ENCODE results near the gene TMC1.

The TMC1 gene

DNA sequence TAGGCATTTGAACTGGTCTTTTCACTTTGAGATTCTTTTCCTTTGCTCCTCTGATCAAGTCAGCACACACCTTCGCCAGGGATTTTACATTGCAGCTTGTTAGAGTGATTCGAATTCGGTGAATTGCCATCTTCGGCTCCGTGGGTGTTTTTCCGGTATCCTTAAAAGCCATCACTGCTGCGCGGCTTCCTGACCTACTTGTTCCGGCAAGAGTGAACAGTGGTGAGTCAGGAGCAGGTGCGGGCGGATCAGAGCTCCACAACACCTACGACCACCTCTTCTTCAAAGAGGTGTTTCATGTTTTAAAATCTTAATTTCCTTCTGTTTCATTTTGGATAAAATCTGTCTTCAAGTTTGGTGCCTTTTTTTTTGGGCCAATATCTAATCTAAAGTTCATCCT, 134.6 kb downstream of the TMC1 start:
- in situ Hi-C loops (cut with HindIII; ENCODE audit: low sequenced_read_pairs) = no loop called here
- TF ChIP-seq, protein P1, sequence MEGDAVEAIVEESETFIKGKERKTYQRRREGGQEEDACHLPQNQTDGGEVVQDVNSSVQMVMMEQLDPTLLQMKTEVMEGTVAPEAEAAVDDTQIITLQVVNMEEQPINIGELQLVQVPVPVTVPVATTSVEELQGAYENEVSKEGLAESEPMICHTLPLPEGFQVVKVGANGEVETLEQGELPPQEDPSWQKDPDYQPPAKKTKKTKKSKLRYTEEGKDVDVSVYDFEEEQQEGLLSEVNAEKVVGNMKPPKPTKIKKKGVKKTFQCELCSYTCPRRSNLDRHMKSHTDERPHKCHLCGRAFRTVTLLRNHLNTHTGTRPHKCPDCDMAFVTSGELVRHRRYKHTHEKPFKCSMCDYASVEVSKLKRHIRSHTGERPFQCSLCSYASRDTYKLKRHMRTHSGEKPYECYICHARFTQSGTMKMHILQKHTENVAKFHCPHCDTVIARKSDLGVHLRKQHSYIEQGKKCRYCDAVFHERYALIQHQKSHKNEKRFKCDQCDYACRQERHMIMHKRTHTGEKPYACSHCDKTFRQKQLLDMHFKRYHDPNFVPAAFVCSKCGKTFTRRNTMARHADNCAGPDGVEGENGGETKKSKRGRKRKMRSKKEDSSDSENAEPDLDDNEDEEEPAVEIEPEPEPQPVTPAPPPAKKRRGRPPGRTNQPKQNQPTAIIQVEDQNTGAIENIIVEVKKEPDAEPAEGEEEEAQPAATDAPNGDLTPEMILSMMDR (IDR thresholded peaks at IDR 0.05; ENCODE audit: low read depth, low read length) = no peak
- no peak for DNase-seq (ENCODE audit: low read depth, low spot score)
- H3K4me3 ChIP-seq (ENCODE audit: low read depth, low read length) = no peak overlapping the region

DNA sequence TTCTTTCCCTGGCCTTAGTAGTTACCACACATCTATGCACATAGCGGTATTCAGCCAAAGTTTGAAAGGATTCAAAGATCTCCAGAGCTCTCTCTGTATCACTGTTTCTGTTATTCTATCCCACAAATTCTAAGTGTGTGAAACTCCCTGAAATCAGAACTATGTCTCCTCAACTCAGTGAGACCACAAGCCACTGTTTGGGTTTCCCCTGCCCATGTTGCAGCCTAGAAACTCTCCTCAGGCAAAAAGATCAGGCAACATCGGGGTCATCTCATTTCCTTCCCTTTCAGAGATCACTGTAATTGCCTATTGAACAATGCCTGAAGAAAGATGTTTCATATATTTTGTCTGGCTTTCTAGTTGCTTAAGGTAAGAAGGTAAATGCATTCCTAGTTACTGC, 135.6 kb downstream of the TMC1 start:
- H3K4me3 ChIP-seq (ENCODE audit: low read depth, low read length) = no peak overlapping the region
- TF ChIP-seq, protein P1 (IDR thresholded peaks at IDR 0.05; ENCODE audit: low read depth, low read length) = no peak
- in situ Hi-C loops (cut with HindIII; ENCODE audit: low sequenced_read_pairs) = no loop called here
- DNase-seq (ENCODE audit: low read depth, low spot score) = no peak

DNA sequence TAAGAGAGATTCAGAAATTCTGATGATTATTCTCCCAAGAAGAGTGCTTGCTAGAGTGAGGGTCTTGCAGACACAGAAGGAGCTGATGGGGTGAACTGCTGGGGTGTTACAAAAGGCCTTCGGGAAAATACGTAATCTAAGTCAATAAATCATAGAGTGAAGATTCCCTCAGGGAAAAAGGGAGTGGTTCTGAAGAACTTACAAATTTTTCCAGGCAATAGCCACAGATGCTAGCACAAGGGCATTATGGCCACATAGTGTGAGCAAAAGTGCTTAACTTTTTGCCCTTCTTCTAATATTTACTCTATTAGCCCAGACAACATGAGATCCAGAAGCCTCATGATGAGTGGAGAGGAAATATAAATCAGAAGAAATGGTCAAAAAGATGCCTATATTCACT, 137.3 kb downstream of the TMC1 start:
- TF ChIP-seq, protein P1 (IDR thresholded peaks at IDR 0.05; ENCODE audit: low read depth, low read length) = no peak
- in situ Hi-C loops (cut with HindIII; ENCODE audit: low sequenced_read_pairs) = no loop called here
- no peak overlapping the region for H3K4me3 ChIP-seq (ENCODE audit: low read depth, low read length)
- no peak for DNase-seq (ENCODE audit: low read depth, low spot score)

DNA sequence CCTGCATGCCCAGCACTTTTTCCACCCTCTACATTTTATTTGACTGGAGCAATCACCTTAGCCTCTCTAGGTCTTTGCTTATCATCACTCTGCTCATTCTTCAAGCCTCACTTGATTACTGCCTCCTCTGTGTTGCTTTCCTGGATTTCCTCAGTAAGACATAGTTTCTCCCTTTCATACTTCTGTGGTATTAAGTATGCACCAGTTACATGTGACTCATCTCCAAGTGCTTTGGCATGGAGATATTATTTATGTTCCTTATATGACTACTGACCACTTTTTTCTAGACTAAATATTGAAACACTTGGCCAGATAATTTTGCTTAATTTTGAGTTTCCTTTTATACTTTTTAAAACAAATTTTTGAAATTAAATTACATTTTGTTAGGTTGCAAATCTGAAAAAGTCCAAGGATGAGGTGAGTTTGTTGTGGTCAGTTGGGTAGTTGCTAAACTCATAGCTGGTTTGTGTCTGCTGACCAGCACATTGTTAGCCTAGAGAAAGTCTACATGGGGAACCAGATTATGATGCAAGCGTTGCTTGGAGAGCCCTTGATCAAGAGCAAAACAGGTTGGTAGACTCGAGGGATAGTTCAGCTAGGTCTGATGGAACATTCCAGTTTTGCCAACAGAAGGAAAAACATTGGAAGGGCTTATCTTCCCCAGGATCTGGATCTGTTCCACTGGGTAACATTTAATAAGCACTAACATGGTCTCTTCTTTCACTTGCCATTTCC, 140.2 kb downstream of the TMC1 start:
- H3K4me3 ChIP-seq (ENCODE audit: low read depth, low read length) = no peak overlapping the region
- in situ Hi-C loops (cut with HindIII; ENCODE audit: low sequenced_read_pairs) = no loop called here
- TF ChIP-seq, protein P1 (IDR thresholded peaks at IDR 0.05; ENCODE audit: low read depth, low read length) = no peak
- DNase-seq (ENCODE audit: low read depth, low spot score) = peak; percentile 57

DNA sequence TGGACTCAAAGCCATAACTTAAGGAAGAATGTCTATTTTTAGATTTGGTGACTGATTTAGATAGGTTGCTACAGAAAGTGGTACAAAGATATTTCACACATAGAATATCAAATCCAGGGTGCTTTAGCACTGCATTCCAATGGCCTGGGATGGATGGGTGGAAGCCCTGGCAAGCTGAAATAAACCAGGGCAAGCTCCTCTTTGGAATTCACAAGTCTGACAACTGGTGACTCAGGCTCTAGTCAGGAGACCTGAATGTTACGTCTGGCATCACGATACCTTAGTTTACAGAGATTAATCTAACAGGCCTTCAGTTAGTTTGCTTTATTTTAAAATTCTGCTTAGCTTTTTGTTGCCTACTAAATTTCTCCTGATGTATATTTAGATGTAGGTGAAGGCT, 144.0 kb downstream of the TMC1 start:
- in situ Hi-C loops (cut with HindIII; ENCODE audit: low sequenced_read_pairs) = no loop called here
- DNase-seq (ENCODE audit: low read depth, low spot score) = peak; percentile 42
- H3K4me3 ChIP-seq (ENCODE audit: low read depth, low read length) = no peak overlapping the region
- TF ChIP-seq, protein P1 (IDR thresholded peaks at IDR 0.05; ENCODE audit: low read depth, low read length) = no peak

DNA sequence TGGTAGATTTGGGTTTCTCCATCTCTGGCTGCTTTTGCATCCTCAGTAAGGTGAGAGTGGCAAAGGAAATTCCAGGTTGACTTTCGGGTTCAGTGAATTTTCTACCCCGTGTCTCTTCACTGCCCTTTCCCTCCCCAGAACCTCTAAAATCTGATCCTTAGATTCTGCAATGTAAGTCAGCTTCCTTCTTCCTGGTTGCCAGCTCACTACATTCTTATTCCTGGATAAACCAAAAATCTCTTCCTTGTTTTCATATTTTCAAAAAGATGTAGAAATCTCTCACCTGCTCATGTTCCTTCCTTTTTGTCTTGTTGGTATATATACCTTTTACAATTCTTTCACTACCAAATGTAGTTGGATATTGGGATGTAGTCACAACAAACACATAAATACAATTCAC, 145.8 kb downstream of the TMC1 start:
- in situ Hi-C loops (cut with HindIII; ENCODE audit: low sequenced_read_pairs) = no loop called here
- TF ChIP-seq, protein P1 (IDR thresholded peaks at IDR 0.05; ENCODE audit: low read depth, low read length) = no peak
- H3K4me3 ChIP-seq (ENCODE audit: low read depth, low read length) = no peak overlapping the region
- no peak for DNase-seq (ENCODE audit: low read depth, low spot score)

Measured in astrocyte of the spinal cord (primary cell).